B cell (primary cell): ENCODE results near the gene SNX10.

Experiments used
- EZH2 ChIP-seq: IDR thresholded peaks from 2 replicates; pipeline ENCODE4 v1.6.1; 2012; ENCODE audit warnings: borderline replicate concordance, low read depth, mild to moderate bottlenecking, moderate library complexity, low read length; ENCODE audit not compliant: insufficient read depth, poor library complexity, severe bottlenecking
- TF ChIP-seq, protein P1 (sequence below): fragments of 200-600 bp; IDR thresholded peaks from one replicate; pipeline ENCODE4 v1.8.0; 2022; ENCODE audit warnings: antibody characterized with exemption, mild to moderate bottlenecking

DNA sequence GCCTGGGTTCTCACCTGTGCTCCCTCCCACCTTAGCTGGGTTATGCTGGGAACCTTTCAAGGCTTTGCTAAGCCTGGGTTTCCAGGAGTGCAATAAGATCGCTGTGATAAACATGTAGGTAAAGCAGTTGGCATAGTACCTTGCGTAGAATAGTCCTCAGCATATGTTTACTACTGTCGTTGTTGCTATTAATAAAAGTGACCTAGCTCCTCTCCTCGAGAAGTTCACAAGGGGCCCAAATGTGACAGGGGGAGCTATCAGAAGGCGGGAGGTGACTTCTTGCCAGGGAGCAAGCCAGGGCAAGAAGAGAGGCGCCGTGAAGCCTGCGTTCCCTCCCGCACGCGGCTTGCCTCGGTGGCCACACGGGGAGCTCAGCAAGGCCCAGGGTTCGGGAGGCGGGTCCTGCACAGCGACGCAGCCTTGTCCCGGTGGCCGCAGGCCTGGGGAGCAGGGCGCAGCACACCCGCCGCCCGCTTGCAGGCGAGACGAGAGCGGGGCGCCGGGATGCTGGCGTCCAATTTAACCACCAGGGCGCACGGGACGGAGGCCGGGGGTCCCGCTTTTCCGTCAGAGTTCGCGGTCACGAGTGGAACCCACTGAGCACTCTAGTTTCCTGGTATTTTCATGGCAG, 106.2 kb downstream of the SNX10 start:
- TF ChIP-seq, protein P1, sequence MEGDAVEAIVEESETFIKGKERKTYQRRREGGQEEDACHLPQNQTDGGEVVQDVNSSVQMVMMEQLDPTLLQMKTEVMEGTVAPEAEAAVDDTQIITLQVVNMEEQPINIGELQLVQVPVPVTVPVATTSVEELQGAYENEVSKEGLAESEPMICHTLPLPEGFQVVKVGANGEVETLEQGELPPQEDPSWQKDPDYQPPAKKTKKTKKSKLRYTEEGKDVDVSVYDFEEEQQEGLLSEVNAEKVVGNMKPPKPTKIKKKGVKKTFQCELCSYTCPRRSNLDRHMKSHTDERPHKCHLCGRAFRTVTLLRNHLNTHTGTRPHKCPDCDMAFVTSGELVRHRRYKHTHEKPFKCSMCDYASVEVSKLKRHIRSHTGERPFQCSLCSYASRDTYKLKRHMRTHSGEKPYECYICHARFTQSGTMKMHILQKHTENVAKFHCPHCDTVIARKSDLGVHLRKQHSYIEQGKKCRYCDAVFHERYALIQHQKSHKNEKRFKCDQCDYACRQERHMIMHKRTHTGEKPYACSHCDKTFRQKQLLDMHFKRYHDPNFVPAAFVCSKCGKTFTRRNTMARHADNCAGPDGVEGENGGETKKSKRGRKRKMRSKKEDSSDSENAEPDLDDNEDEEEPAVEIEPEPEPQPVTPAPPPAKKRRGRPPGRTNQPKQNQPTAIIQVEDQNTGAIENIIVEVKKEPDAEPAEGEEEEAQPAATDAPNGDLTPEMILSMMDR = no peak
- no peak for TF ChIP-seq EZH2
